Psoas muscle (tissue), 8 donors: Measurements from ENCODE around the gene RGS9. TPM values are rescaled to one million over a fixed set of nuclear protein-coding genes. Genes with fewer than 3 reads are reported as not detected.

Source experiments
- ATAC-seq, 4 donors: fragments of 200-7000 bp; cut with Tn5 transposase; one replicate each; pipeline ENCODE4 v1.9.1; 2020; ENCODE audit warnings: moderate library complexity in 3 of 4, mild to moderate bottlenecking in 2 of 4
- DNase-seq, 2 donors: peaks; one replicate each; pipeline ENCODE4 v3.0.0-alpha.2; 2020
- H3K27ac ChIP-seq: fragments of 200-600 bp; one replicate; pipeline ENCODE4 v1.8.0; 2022
- H3K27me3 ChIP-seq, 3 donors: fragments of 200-600 bp in 1 of 3; one replicate each; pipeline versions ENCODE4 v1.6.1 to v1.8.0; 2013 to 2022; ENCODE audit warnings: low read length in 2 of 3, mild to moderate bottlenecking in 2 of 3, moderate library complexity in 1 of 3; ENCODE audit not compliant: insufficient read depth in 3 of 3
- H3K36me3 ChIP-seq, 2 donors: fragments of 200-600 bp in 1 of 2; one replicate each; pipeline versions ENCODE4 v1.6.1 to v1.8.0; 2013 to 2022; ENCODE audit warnings: low read depth in 1 of 2, mild to moderate bottlenecking in 1 of 2, moderate library complexity in 1 of 2; ENCODE audit not compliant: insufficient read depth in 1 of 2
- H3K4me1 ChIP-seq: fragments of 200-600 bp; one replicate; pipeline ENCODE4 v1.8.0; 2022
- H3K4me3 ChIP-seq: fragments of 200-600 bp; one replicate; pipeline ENCODE4 v1.8.0; 2022; ENCODE audit warnings: mild to moderate bottlenecking
- H3K9me3 ChIP-seq: fragments of 200-600 bp; one replicate; pipeline ENCODE4 v1.8.0; 2022
- CTCF ChIP-seq: fragments of 200-600 bp; IDR thresholded peaks from one replicate; pipeline ENCODE4 v1.8.0; 2022; ENCODE audit warnings: antibody characterized with exemption
- WGBS, 3 donors: extraction: QIAGEN DNeasy Blood & Tissue Kit; methylation state at CpG; one replicate each; pipeline versions ENCODE4 v1.1.6 to v1.1.7; 2013; 5-methylcytosine and 5-hydroxymethylcytosine counted together
- intact Hi-C, 2 donors: fragments of 100-400 bp; cut with DNase I; formaldehyde crosslinking; loops; one replicate each; pipeline versions ENCODE4 v1.11.0 to v1.14.2; 2022
- polyA plus RNA-seq, 3 donors: library from polyadenylated mRNA; stranded (reverse); fragments of 200-250 nt; gene quantifications; one replicate each; pipeline ENCODE4 v1.2.3, GENCODE V29; 2013
- total RNA-seq, 4 donors: library from RNA; stranded (reverse); fragmentation: NEBNext Ultra II Directional in 2 of 4; extraction: Animal tissue kit (Norgen Biotek cat#: 25700) in 2 of 4; gene quantifications; one replicate each; pipeline versions ENCODE4 v1.2.1 to v1.2.4, GENCODE V29; 2021 to 2023
- donor health status: healthy with polysubstance abuse.
- donor health status: DM: no; HTN: no; CAD: no; lungs with moderate emphysema.
- donor health status: Bipolar disorder and iron deficiency.
- donor health status: healthy.
- donor health status: DM: yes; HTN: yes; CAD: no.
- donor health status: DM: no; HTN: no; CAD: no.
- donor health status: DM: no; HTN: no; CAD: no.
- donor health status: DM: yes; HTN: yes; CAD: no.

Gene RGS9
- total and polyA plus RNA-seq, 7 donors, result 0.33 to 4.8 (median 2.1) TPM

- no peak overlapping the region for H3K27ac ChIP-seq
- peaks cover 0 to 3% (median 0%) of the 10 kb centered on the region in 3 donors for H3K27me3 ChIP-seq
- H3K4me3 ChIP-seq, result no peak overlapping the region
- no peaks in the 10 kb centered on the region for H3K36me3 ChIP-seq
- intact Hi-C loops, result no loop called here
- ATAC-seq (no peak), DNase-seq (no peak)
- no peaks in the 10 kb centered on the region for H3K4me1 ChIP-seq
- 86 to 93% (median 86%) methylated on average over 9 of the region's 9 CpGs for WGBS, 3 donors
- H3K9me3 ChIP-seq, result no peaks in the 10 kb centered on the region
- no peak for TF ChIP-seq CTCF
These were observed 37.0 kb downstream of the RGS9 start for GRCh38 chr17:65173976-65174683.

DNA sequence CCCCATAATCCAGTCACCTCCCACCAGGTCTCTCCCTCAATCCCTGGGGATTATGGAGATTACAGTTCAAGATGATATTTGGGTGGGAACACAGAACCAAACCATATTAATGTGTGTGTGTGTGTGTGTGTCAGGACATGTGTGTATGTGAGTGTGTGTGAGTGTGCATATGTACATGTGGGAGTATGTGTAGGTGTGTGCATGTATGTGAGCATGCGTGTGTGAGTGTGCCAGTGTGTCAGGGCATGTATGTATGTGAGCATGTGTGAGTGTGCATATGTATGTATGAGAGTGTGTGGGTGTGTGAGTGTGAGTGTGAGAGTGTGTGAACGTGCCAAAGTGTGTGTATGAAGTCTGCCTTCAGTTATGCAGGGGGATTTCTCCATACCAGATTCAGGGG lies 37.8 kb downstream of the RGS9 start:
- H3K4me3 ChIP-seq, result no peak overlapping the region
- WGBS, 3 donors, result 72 to 77% (median 75%) methylated on average over 2 of the region's 2 CpGs
- H3K9me3 ChIP-seq, result no peaks in the 10 kb centered on the region

DNA sequence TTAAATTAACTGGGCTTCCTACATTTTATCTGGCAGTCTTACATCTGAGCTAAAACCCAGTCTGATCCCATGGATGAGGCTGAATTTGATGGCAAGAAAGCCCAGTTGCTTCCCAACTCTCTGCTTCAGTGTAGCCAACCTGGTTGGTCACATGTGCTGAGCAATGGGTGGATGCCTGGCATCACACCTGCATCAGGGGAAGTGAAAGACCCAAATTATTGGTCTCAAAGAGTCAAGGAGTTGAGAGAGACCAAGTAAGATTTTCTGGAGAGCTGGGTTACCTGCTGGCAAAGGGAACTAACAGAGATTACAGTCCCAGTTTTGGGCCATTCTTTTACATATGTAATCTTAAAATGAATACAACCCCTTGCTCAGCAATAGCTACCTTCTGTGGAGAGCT lies 38.8 kb downstream of the RGS9 start:
- Histone ChIP-seq H3K27me3 (peaks cover 0 to 3% (median 0%) of the 10 kb centered on the region in 3 donors), H3K36me3 (no peaks in the 10 kb centered on the region), H3K27ac (no peak overlapping the region), H3K4me1 (no peaks in the 10 kb centered on the region), H3K9me3 (no peaks in the 10 kb centered on the region), H3K4me3 (no peak overlapping the region)
- DNase-seq (no peak), ATAC-seq (no peak)
- TF ChIP-seq CTCF, result no peak
- intact Hi-C loops, result no loop called here

More for the DNA sequence above, 37.8 kb downstream of the RGS9 start:
- no peak overlapping the region for H3K27ac ChIP-seq
- H3K27me3 ChIP-seq, result peaks cover 0 to 3% (median 0%) of the 10 kb centered on the region in 3 donors
- TF ChIP-seq CTCF, result no peak
- H3K4me1 ChIP-seq, result no peaks in the 10 kb centered on the region
- intact Hi-C loops, result no loop called here
- H3K36me3 ChIP-seq, result no peaks in the 10 kb centered on the region
- no peak for DNase-seq
- no peak for ATAC-seq

DNA sequence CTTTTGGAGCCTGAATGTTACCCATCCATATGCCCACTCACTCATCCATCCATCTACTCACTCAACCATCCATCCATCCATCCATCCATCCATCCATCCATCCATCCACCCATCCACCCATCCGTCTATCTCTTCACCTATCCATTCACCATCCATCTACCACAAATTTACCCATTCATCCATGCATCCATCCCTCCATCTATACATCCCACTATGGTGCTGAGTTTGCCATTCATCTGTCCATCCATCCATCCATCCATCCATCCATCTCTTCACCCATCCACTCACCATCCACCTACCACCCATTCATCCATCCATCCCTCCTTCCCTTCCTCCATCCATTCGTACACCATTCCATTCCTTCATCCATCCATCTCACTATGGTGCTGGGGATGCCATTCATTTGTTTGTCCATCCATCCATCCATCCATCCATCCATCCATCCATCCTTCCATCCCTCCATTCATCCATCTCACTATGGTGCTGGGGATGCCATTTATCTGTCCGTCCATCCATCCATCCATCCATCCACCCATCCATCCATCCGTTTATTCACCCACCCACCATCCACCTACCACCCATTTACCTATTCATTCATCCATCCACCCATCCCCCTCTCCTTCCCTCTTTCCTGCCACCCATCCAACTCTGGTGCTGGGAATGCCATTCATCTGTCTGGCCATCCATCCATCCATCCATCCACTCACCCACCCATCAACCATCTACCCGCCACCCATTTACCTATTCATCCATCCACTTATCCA lies 39.7 kb downstream of the RGS9 start:
- ATAC-seq, result no peak
- intact Hi-C loops, result no loop called here
- WGBS, 3 donors, result 93 to 94% (median 94%) methylated on average over 5 of the region's 5 CpGs
- no peak overlapping the region for H3K27ac ChIP-seq
- no peaks in the 10 kb centered on the region for H3K4me1 ChIP-seq
- DNase-seq, result no peak
- H3K36me3 ChIP-seq, result no peaks in the 10 kb centered on the region
- peaks cover 0 to 3% (median 0%) of the 10 kb centered on the region in 3 donors for H3K27me3 ChIP-seq
- no peak overlapping the region for H3K4me3 ChIP-seq
- no peak for TF ChIP-seq CTCF
- no peaks in the 10 kb centered on the region for H3K9me3 ChIP-seq
